HG03442 (cell line): ENCODE results near the gene BHMT2.

ENCODE experiments used
- ATAC-seq: cut with Tn5 transposase; IDR thresholded peaks from one replicate; pipeline ENCODE4 v1.9.1; 2021; ENCODE audit warnings: mild to moderate bottlenecking, moderate library complexity; ENCODE audit not compliant: unreplicated experiment

The BHMT2 gene

DNA sequence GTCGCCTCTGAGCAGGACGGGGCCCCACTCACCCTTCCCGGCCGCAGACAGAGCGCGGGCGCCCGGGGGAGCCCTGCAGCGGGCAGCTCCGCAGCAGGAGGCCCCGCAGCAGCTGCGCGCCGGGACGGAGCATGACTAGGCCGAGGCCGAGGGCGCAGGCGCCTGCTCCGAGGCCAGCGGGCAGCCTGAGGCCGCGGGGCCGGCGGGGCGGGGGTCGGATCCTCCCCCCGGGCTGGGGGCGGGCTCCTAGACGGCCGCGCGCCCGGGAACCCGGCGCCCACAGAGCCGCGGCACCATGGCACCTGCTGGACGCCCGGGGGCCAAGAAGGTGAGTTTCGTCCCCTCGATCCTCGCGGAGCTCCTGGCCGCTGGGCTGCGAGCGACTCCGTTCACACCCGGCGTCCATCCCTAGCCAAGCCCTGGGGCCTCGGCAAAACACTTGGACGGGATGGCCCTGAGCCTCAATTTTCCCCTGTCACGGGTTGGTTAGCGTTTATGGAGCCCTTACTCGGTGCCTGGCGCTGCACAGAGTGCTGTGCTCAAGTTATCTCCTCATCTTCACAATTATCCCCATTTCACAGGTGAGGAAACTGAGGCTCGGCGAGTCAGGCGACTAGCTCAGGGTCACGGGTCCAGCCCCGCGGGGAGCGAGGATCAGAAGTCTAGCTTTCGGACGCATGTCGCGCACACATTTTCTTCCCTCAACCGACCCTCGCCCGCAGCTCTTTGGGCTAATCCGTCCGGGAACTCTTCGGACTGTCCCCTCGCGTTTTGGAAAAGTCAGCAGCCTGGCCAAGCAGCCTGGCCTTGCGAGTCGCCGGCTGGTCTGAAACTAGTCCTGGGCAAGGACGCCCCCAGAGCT lies at the start of gene BHMT2, which contains the start of gene DMGDH:
TSS of gene BHMT2 (plus strand) at position 280 of the 862 bp plus-strand sequence. CDS start at position 296, 16 bp downstream.
TSS of gene DMGDH (minus strand) at position 187 of the 862 bp plus-strand sequence. CDS start at position 133, 54 bp downstream.
- no peak for ATAC-seq

GRCh38 chr5:79020861-79021561 lies 48.6 kb upstream of the BHMT2 start:
- no peak for ATAC-seq

DNA sequence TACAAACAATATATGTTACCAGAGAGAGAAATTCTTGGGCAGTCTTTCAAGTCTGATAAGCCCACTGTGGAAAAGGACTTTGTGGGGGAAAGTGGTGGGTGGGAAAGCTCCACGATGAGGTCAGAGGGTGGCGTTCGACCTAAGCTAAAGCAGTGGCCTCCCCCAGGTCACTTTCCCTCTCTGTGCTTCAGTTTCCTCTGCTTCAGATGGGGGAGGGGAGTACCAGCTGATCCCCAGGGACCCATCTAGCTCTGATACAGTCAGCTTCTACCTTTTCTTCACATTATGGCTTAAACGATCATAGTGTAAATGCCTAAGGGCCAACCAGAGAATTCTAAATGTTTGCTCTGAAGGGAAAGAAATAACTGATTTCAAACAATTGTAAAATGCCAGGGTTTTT lies 47.8 kb upstream of the BHMT2 start:
- ATAC-seq = no peak

DNA sequence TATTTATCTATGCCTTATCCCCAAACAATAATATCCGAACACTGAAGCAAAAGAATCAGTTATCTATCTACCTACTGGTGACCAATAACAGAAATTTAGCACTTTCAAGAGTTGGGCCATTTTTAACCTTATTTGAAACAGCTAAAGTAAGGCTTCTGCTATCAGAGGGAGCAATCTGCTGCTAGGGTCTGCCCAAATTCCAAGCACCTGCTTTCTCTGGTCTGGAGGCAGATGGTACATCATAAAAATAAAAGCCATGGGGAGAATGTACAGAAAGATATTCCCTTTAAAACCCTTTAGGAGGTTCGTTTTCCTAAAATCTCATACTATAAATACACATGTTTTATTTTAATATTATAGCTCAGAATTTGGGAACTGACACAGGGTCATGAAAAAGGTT lies 46.8 kb upstream of the BHMT2 start:
- no peak for ATAC-seq

- no peak for ATAC-seq
These were observed 46.2 kb upstream of the BHMT2 start for GRCh38 chr5:79023348-79023747.

GRCh38 chr5:79023947-79024346 lies 45.6 kb upstream of the BHMT2 start:
- no peak for ATAC-seq

- ATAC-seq = no peak
These were observed 44.5 kb upstream of the BHMT2 start for GRCh38 chr5:79025054-79025472.

DNA sequence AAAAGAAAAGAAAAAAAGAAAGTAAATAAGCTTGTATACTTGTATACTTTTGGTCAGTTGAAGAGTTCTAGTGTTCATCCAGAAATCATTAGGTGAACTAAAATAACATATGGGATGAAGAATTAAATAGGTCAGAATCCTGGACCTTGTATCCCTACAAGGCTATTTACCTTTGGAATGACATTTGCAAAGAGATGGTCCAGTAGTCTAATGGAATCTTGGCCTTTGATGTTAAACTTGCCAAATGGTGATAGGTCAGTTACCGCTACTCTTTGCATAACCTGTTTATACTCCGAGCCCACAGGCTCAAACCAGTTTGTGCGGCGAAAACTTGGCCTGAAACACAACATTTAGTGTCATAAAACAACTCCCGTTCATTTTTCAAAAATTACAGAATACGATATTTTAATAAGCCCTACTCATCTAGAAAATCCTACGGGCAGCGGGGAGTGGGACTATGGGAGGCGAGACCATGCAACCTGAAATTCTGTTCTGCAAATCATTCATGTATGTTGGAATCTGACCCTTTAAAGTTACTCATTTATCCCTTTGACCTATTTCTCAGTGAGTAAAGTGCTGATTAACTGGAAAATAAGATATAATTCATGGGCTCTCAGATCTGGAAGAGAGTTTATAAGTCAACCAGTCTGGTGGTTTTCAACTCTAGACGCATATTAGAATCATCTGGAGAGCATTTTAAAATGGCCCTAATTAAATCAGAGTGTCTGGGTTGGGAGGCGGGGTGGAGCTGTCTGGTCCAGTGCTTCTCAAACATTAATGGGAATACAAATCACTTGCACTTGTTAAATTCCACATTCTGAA lies 38.7 kb upstream of the BHMT2 start:
- ATAC-seq = no peak

DNA sequence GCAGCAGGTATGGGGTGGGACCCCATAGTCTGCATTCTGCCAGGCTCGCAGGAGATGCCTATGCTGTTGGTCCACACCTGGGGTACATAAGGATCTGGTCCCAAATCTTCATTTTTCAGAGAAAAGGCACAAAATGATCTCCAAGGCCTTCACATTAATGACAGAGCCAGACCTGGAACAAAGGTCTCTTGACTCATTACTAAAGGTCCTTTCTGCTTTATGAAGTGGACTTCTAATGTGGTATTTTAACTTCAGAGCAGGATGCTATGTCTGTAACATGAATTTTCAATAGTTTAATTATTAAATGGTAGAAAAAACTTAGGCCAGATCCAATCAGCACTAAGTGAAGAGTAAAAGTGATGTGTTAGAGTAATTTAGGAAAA lies 38.1 kb upstream of the BHMT2 start:
- no peak for ATAC-seq

- no peak for ATAC-seq
These were observed 37.4 kb upstream of the BHMT2 start for GRCh38 chr5:79032031-79032695.

DNA sequence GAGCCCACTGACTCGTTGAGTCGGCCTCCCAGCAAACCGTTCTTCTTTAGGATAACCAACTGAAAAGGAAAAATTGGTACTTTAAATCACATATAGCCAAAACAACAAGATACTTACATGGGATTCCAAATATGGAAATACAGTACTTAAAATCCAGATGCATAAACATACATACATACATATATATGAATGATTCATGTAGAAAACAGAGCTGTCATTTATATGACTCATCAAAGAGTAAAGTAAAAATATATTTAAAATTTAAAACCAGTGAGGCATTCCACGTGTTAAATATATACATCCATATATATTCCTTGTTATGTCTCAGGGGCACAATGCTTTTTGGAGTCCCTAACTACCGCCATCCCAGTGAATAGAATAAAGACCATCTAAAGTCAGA lies 36.8 kb upstream of the BHMT2 start:
- ATAC-seq = no peak

DNA sequence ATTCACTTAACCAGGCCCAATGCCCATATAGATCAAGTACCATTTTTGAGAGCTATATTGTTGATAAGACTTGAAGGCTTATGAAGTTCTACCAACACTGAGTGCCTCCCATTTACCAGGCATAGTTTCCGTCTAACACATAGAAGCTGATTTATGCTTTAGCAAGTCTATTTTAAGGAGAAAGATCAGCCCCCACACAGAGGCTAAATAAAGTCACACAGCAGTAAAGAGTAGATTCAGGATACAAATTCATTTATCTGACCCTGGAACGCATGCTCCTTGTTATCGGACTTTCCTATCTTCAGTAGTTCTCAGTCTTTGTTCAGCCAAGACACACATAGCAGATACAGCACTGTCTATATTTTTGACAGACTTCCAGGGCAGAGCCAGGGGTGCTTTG lies 34.3 kb upstream of the BHMT2 start:
- ATAC-seq = no peak

DNA sequence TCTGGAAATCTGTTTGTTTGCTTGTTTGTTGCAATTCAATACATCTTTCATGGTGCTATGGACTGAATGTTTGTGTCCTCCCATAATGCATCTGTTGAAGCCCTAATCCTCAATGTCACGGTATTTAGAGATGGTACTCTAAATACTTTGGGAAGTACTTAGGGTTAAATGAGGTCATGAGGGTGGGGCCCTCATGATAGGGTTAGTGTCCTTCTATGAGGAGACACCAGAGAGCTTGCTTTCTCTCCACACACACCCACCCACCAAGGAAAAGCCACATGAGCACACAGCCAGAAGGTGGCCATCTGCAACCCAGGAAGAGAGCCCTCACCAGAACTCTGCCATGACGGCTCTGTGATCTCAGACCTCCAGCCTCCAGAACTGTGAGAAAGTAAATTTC lies 32.8 kb upstream of the BHMT2 start:
- ATAC-seq = no peak

- no peak for ATAC-seq
These were observed 27.4 kb upstream of the BHMT2 start for GRCh38 chr5:79042188-79042587.

DNA sequence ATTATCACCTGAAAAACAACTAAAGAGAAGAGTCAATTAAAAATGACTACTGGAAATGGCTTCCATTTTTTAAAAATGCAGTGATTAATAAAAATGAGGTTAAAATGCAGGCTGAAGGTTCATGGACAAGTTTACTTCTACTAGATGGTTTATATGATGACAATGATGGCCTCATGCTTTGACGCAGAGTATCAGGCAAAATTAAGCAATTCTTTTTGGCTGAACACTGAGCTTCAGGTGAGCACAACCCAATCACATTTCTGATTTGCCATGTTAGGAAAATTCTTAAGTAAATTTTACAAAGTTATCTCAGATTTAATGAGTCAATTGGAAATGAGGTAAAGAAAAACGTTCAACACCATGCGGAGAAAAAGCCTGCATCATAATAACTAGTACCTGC lies 22.4 kb upstream of the BHMT2 start:
- ATAC-seq = no peak

GRCh38 chr5:79048437-79048836 lies 21.1 kb upstream of the BHMT2 start:
- no peak for ATAC-seq

GRCh38 chr5:79050498-79050897 lies 19.1 kb upstream of the BHMT2 start:
- no peak for ATAC-seq

- no peak for ATAC-seq
These were observed 16.2 kb upstream of the BHMT2 start for GRCh38 chr5:79053321-79053720.

DNA sequence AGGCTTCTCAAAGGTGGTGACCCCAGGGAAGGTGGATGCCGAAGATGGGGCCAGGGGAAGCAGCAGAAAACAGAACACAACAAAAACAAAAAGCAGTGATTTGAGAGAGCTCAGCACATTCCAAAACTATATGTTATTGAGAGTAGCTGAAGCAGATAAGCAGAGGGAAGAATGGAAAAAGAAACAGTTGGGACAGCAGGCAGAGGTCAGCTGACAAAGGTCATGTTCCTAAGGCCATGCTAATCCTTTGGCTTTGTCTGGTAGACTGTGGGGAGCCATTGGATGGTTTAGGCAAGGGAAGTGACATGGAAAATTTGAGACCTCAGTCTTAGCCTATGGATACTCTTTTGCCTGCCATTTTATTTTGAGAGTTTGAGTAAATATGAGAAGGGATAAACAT lies 14.6 kb upstream of the BHMT2 start:
- no peak for ATAC-seq

DNA sequence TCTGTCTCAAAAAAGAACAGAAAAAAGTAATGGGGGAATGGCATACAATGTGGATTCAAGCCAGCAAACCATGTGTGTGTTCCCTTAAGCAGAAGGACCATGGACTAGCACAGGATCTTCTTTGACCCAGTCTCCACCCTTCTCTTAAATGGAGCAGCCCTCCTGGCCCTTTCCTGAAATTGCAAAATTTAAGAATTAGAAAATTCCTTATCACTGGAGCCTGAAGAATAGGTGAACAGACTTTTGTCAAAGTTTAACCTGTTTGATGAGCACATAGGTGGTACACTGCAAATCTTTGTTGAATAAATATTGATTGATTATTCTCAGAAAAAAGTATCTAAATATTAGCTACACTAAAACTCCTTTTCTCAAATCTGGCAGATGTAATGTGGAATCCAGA lies 12.7 kb upstream of the BHMT2 start:
- no peak for ATAC-seq

GRCh38 chr5:79059674-79060073 lies 9.9 kb upstream of the BHMT2 start:
- ATAC-seq = no peak
